GM23248 (cell line): ENCODE results near the gene DHRS12. TPM values are rescaled to one million over a fixed set of nuclear protein-coding genes. Genes with fewer than 3 reads are reported as not detected.

Source experiments
- DNase-seq: peaks from one replicate; pipeline ENCODE4 v3.0.0-alpha.2; 2015
- H2AFZ ChIP-seq: fragments of 200-600 bp; sonication (generic); 2 replicates; pipeline ENCODE4 v1.6.1; 2016; ENCODE audit warnings: antibody characterized with exemption
- H3F3A ChIP-seq: fragments of 200-600 bp; sonication (generic); 2 replicates; pipeline ENCODE4 v1.6.1; 2016; ENCODE audit warnings: mild to moderate bottlenecking, antibody characterized with exemption, mixed run types; ENCODE audit not compliant: insufficient read depth
- H3K27ac ChIP-seq: fragments of 200-600 bp; sonication (generic); 2 replicates; pipeline ENCODE4 v1.5.1; 2016; ENCODE audit warnings: mild to moderate bottlenecking
- H3K27me3 ChIP-seq: fragments of 200-600 bp; sonication (generic); replicated peaks from 2 replicates; pipeline ENCODE4 v1.6.1; 2016; ENCODE audit warnings: mild to moderate bottlenecking; ENCODE audit not compliant: insufficient read depth
- H3K36me3 ChIP-seq: fragments of 200-600 bp; sonication (generic); 2 replicates; pipeline ENCODE4 v1.6.1; 2016; ENCODE audit warnings: low read depth, mild to moderate bottlenecking
- H3K4me1 ChIP-seq: fragments of 200-600 bp; sonication (generic); 2 replicates; pipeline ENCODE4 v1.6.1; 2016; ENCODE audit warnings: mild to moderate bottlenecking; ENCODE audit not compliant: insufficient read depth
- H3K4me2 ChIP-seq: fragments of 200-600 bp; sonication (generic); one replicate; pipeline ENCODE4 v1.6.1; 2016; ENCODE audit warnings: mild to moderate bottlenecking; ENCODE audit not compliant: unreplicated experiment
- H3K4me3 ChIP-seq: fragments of 200-600 bp; sonication (generic); 2 replicates; pipeline ENCODE4 v1.5.1; 2016; ENCODE audit warnings: mild to moderate bottlenecking
- H3K79me2 ChIP-seq: fragments of 200-600 bp; sonication (generic); 2 replicates; pipeline ENCODE4 v1.6.1; 2016; ENCODE audit warnings: mild to moderate bottlenecking; ENCODE audit not compliant: insufficient read depth
- H3K9ac ChIP-seq: fragments of 200-600 bp; sonication (generic); 2 replicates; pipeline ENCODE4 v1.6.1; 2016; ENCODE audit warnings: mild to moderate bottlenecking
- H3K9me2 ChIP-seq: fragments of 200-600 bp; sonication (generic); 2 replicates; pipeline ENCODE4 v1.6.1; 2016; ENCODE audit warnings: mixed run types, mild to moderate bottlenecking, moderate library complexity; ENCODE audit not compliant: insufficient read depth
- H3K9me3 ChIP-seq: fragments of 200-600 bp; sonication (generic); one replicate; pipeline ENCODE4 v1.6.1; 2017; ENCODE audit warnings: low read depth
- H4K20me1 ChIP-seq: fragments of 200-600 bp; sonication (generic); 2 replicates; pipeline ENCODE4 v1.6.0; 2016; ENCODE audit not compliant: insufficient read depth
- EZH2 ChIP-seq: fragments of 200-600 bp; sonication (generic); IDR thresholded peaks from 2 replicates; pipeline ENCODE4 v1.6.1; 2018; ENCODE audit warnings: antibody characterized with exemption, mild to moderate bottlenecking; ENCODE audit not compliant: insufficient read depth, poor library complexity, severe bottlenecking
- EZH2phosphoT487 ChIP-seq: fragments of 200-600 bp; sonication (generic); IDR thresholded peaks from 2 replicates; pipeline ENCODE4 v1.6.1; 2018; ENCODE audit warnings: antibody characterized with exemption, moderate library complexity, mild to moderate bottlenecking, low read depth; ENCODE audit not compliant: insufficient read depth
- WGBS, 2 experiments: methylation state at CpG; one replicate each; pipeline ENCODE4 v1.1.6; 2015 to 2017; ENCODE audit warnings: low lambda C conversion rate in 2 of 2, low coverage in 1 of 2; ENCODE audit errors: missing lambda C conversion rate in 2 of 2; 5-methylcytosine and 5-hydroxymethylcytosine counted together
- in situ Hi-C: fragments of 300-500 bp; cut with MboI; formaldehyde crosslinking; loops from 2 replicates; pipeline ENCODE4 v1.15.0; 2020
- polyA plus RNA-seq: library from polyadenylated mRNA; unstranded; fragments of >200 nt; fragmentation: Nextera tagmentation; extraction: Ambion mirVana; gene quantifications from 2 replicates; pipeline ENCODE4 v1.2.1, GENCODE V29; 2016
- total RNA-seq: library from RNA; depleted of rRNA; stranded (reverse); fragments of >200 nt; shearing (Covaris generic); gene quantifications from 2 replicates; pipeline ENCODE4 v1.2.3, GENCODE V29; 2014

DHRS12 gene
- total and polyA plus RNA-seq, 2 experiments from 2014 or later = 5.7 to 13.3 TPM

GRCh38 chr13:51785712-51786424, 18.1 kb downstream of the DHRS12 start:
- no peaks in the 10 kb centered on the region for H3K9me2 ChIP-seq
- no peaks in the 10 kb centered on the region for H3K27me3 ChIP-seq
- WGBS, 2 experiments = 6% methylated on average over 11 to 12 of the region's 12 CpGs
- in situ Hi-C loops = no loop called here
- no peaks in the 10 kb centered on the region for H3K79me2 ChIP-seq
- H4K20me1 ChIP-seq = no peaks in the 10 kb centered on the region
- H3F3A ChIP-seq = peaks cover 21% of the 10 kb centered on the region
- peak overlapping the region; percentile 50 for H2AFZ ChIP-seq
- no peaks in the 10 kb centered on the region for H3K9me3 ChIP-seq
- H3K4me2 ChIP-seq = peak overlapping the region; percentile 69
- DNase-seq = peak; percentile 80
- H3K4me1 ChIP-seq = peaks cover 21% of the 10 kb centered on the region
- no peaks in the 10 kb centered on the region for H3K36me3 ChIP-seq
- peak overlapping the region; percentile 25 for H3K27ac ChIP-seq
- H3K9ac ChIP-seq = peak overlapping the region; percentile 36; the same call in 1 of the 2 replicates
- peak overlapping the region; percentile 28 for H3K4me3 ChIP-seq
- TF ChIP-seq EZH2phosphoT487 (no peak), EZH2 (no peak)

DNA sequence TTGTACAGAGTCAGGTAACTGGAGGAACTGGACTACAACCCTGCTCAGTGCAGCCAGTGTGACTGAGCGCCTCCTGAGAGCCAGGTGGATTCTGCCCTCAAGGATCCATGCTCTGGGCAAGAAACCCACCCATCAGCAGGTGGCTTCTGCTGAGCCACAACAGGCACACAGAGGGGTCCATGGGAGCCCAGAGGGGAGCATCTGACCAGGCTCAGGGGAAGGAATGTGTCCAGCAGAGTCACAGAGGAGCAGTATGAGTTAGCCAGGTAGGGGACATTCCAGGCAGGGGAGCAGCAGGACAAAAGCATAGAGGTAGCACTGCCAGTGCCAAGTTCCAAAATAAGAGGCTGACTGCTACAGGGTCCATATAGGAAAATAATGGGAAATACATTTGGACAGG, 19.9 kb downstream of the DHRS12 start:
- in situ Hi-C loops = no loop called here
- no peaks in the 10 kb centered on the region for H4K20me1 ChIP-seq

DNA sequence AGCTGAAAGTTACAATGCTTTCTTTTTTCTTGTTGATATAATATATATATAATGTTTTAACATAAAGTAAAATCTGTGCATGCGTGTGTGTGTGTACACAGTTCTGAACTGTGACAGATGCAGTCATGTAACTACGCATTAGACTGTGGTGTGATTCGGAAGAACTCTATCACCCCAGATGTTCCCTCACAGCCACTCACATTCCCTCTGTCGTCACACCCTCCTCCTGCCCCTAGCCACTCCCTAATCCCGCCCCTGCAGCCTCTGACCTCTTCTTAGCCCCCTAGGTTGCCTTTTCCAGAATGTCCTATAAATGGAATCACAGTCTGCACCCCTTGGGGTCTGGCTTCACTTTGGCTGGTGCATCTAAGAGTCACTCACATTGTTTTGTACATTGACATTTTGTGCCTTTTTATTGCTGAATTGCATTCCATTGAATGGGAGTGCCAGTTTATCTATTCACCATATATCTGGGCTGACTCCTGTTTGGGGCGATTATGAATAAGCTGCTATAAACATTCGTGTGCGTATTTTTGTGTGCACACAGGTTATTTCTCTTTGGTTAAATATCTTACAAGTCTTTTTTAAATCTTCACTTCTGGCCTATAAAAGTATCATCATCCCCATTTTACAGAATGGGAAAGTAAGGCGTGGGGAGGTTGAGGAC, 20.4 kb downstream of the DHRS12 start:
- Histone ChIP-seq H3K4me3 (no peak overlapping the region), H3K27me3 (no peaks in the 10 kb centered on the region), H3K9me2 (no peaks in the 10 kb centered on the region), H3F3A (peaks cover 21% of the 10 kb centered on the region), H3K36me3 (no peaks in the 10 kb centered on the region), H3K27ac (no peak overlapping the region), H3K4me1 (peaks cover 21% of the 10 kb centered on the region), H3K9ac (no peak overlapping the region), H4K20me1 (no peaks in the 10 kb centered on the region), H3K4me2 (no peak overlapping the region), H2AFZ (no peak overlapping the region), H3K9me3 (no peaks in the 10 kb centered on the region), H3K79me2 (no peaks in the 10 kb centered on the region)
- TF ChIP-seq EZH2phosphoT487 (no peak), EZH2 (no peak)
- DNase-seq = no peak
- in situ Hi-C loops = no loop called here
- WGBS, 2 experiments = 77 to 81% methylated on average over 9 of the region's 9 CpGs

More for the DNA sequence above, 19.9 kb downstream of the DHRS12 start:
- Histone ChIP-seq H3K27ac (no peak overlapping the region), H3K9me3 (no peaks in the 10 kb centered on the region), H3K9ac (no peak overlapping the region), H3F3A (peaks cover 21% of the 10 kb centered on the region), H3K4me2 (no peak overlapping the region), H3K4me1 (peaks cover 21% of the 10 kb centered on the region), H3K79me2 (no peaks in the 10 kb centered on the region), H3K27me3 (no peaks in the 10 kb centered on the region), H3K36me3 (no peaks in the 10 kb centered on the region), H3K4me3 (no peak overlapping the region), H2AFZ (no peak overlapping the region), H3K9me2 (no peaks in the 10 kb centered on the region)
- no peak for TF ChIP-seq EZH2phosphoT487
- TF ChIP-seq EZH2 = no peak
- no peak for DNase-seq
- WGBS, 2 experiments = 88 to 94% methylated on average over 1 of the region's 1 CpG

- Histone ChIP-seq H2AFZ (no peak overlapping the region), H3F3A (peaks cover 20% of the 10 kb centered on the region), H3K4me2 (no peak overlapping the region), H3K4me3 (no peak overlapping the region), H3K9me3 (no peaks in the 10 kb centered on the region), H3K4me1 (peaks cover 20% of the 10 kb centered on the region), H3K27ac (no peak overlapping the region), H3K27me3 (no peaks in the 10 kb centered on the region), H3K36me3 (no peaks in the 10 kb centered on the region), H3K79me2 (no peaks in the 10 kb centered on the region), H3K9ac (no peak overlapping the region), H4K20me1 (no peaks in the 10 kb centered on the region), H3K9me2 (no peaks in the 10 kb centered on the region)
- 89% methylated on average over 15 of the region's 15 CpGs for WGBS, 2 experiments
- in situ Hi-C loops = no loop called here
- DNase-seq = no peak
- TF ChIP-seq EZH2 = no peak
- TF ChIP-seq EZH2phosphoT487 = no peak
These were observed 21.8 kb downstream of the DHRS12 start for GRCh38 chr13:51782026-51782710.
